ENCODE measurements around the gene PLEK2.
"Not testable (repeated sequence)": the region's sequence is repeated elsewhere in the genome, so short reads cannot be mapped to it uniquely, and the experiment has no call there.

PLEK2 gene

GRCh38 chr14:67411820-67412421 lies at the start of gene PLEK2:
PLEK2 (minus strand) TSS chr14:67412165; CDS start chr14:67412059, 106 bp downstream.
- Histone ChIP-seq H3K27me3 (ENCODE audit: control insufficient read depth in 1 of 2, insufficient read depth in 2 of 2, low read length in 2 of 2) (peaks cover 0 to 4% of the 10 kb centered on the region in 2 donors), H3K4me3 (ENCODE audit: low read depth in 1 of 2, low read length in 2 of 2) (peak within 1 kb of the TSS; percentile 67 to 82), H3K9ac (ENCODE audit: low read depth in 1 of 2, low read length in 2 of 2) (peak within 1 kb of the TSS; percentile 80), H3K4me1 (ENCODE audit: control insufficient read depth in 1 of 2, insufficient read depth in 2 of 2, low read length in 2 of 2) (peaks cover 6 to 21% of the 10 kb centered on the region in 2 donors), H3K36me3 (ENCODE audit: control insufficient read depth in 1 of 2, insufficient read depth in 2 of 2, low read length in 2 of 2) (no peaks in the 10 kb centered on the region), H3K27ac (ENCODE audit: low read depth, low read length) (peak within 1 kb of the TSS; percentile 79), H3K9me3 (ENCODE audit: control insufficient read depth in 1 of 2, low read length in 2 of 2) (no peaks in the 10 kb centered on the region)

GRCh38 chr14:67461341-67461985 lies 49.5 kb upstream of the PLEK2 start:
- H3K4me3 ChIP-seq (ENCODE audit: low read depth in 1 of 2, low read length in 2 of 2): no peak overlapping the region
- H3K27me3 ChIP-seq (ENCODE audit: control insufficient read depth in 1 of 2, insufficient read depth in 2 of 2, low read length in 2 of 2): no peaks in the 10 kb centered on the region
- H3K9me3 ChIP-seq (ENCODE audit: control insufficient read depth in 1 of 2, low read length in 2 of 2): peaks cover 0 to 3% of the 10 kb centered on the region in 2 donors
- no peak overlapping the region for H3K9ac ChIP-seq (ENCODE audit: low read depth in 1 of 2, low read length in 2 of 2)
- H3K36me3 ChIP-seq (ENCODE audit: control insufficient read depth in 1 of 2, insufficient read depth in 2 of 2, low read length in 2 of 2): no peaks in the 10 kb centered on the region
- no peak overlapping the region for H3K27ac ChIP-seq (ENCODE audit: low read depth, low read length)
- peaks cover 14 to 16% of the 10 kb centered on the region in 2 donors for H3K4me1 ChIP-seq (ENCODE audit: control insufficient read depth in 1 of 2, insufficient read depth in 2 of 2, low read length in 2 of 2)

GRCh38 chr14:67459336-67459735 lies 47.4 kb upstream of the PLEK2 start:
- H3K36me3 ChIP-seq (ENCODE audit: control insufficient read depth in 1 of 2, insufficient read depth in 2 of 2, low read length in 2 of 2): no peaks in the 10 kb centered on the region
- H3K27me3 ChIP-seq (ENCODE audit: control insufficient read depth in 1 of 2, insufficient read depth in 2 of 2, low read length in 2 of 2): no peaks in the 10 kb centered on the region
- H3K4me3 ChIP-seq (ENCODE audit: low read depth in 1 of 2, low read length in 2 of 2): no peak overlapping the region
- peaks cover 6 to 12% of the 10 kb centered on the region in 2 donors for H3K4me1 ChIP-seq (ENCODE audit: control insufficient read depth in 1 of 2, insufficient read depth in 2 of 2, low read length in 2 of 2)
- H3K27ac ChIP-seq (ENCODE audit: low read depth, low read length): no peak overlapping the region
- H3K9me3 ChIP-seq (ENCODE audit: control insufficient read depth in 1 of 2, low read length in 2 of 2): peaks cover 0 to 3% of the 10 kb centered on the region in 2 donors
- H3K9ac ChIP-seq (ENCODE audit: low read depth in 1 of 2, low read length in 2 of 2): no peak overlapping the region

GRCh38 chr14:67457782-67458181 lies 45.8 kb upstream of the PLEK2 start:
- no peaks in the 10 kb centered on the region for H3K27me3 ChIP-seq (ENCODE audit: control insufficient read depth in 1 of 2, insufficient read depth in 2 of 2, low read length in 2 of 2)
- no peak overlapping the region for H3K4me3 ChIP-seq (ENCODE audit: low read depth in 1 of 2, low read length in 2 of 2)
- H3K9ac ChIP-seq (ENCODE audit: low read depth in 1 of 2, low read length in 2 of 2): no peak overlapping the region
- H3K4me1 ChIP-seq (ENCODE audit: control insufficient read depth in 1 of 2, insufficient read depth in 2 of 2, low read length in 2 of 2): peaks cover 10 to 14% of the 10 kb centered on the region in 2 donors
- H3K36me3 ChIP-seq (ENCODE audit: control insufficient read depth in 1 of 2, insufficient read depth in 2 of 2, low read length in 2 of 2): peaks cover 0 to 3% of the 10 kb centered on the region in 2 donors
- H3K9me3 ChIP-seq (ENCODE audit: control insufficient read depth in 1 of 2, low read length in 2 of 2): peaks cover 0 to 3% of the 10 kb centered on the region in 2 donors
- H3K27ac ChIP-seq (ENCODE audit: low read depth, low read length): no peak overlapping the region

- Histone ChIP-seq H3K36me3 (ENCODE audit: control insufficient read depth in 1 of 2, insufficient read depth in 2 of 2, low read length in 2 of 2) (peaks cover 0 to 3% of the 10 kb centered on the region in 2 donors), H3K9me3 (ENCODE audit: control insufficient read depth in 1 of 2, low read length in 2 of 2) (peaks cover 0 to 3% of the 10 kb centered on the region in 2 donors), H3K9ac (ENCODE audit: low read depth in 1 of 2, low read length in 2 of 2) (no peak overlapping the region), H3K27me3 (ENCODE audit: control insufficient read depth in 1 of 2, insufficient read depth in 2 of 2, low read length in 2 of 2) (no peaks in the 10 kb centered on the region), H3K27ac (ENCODE audit: low read depth, low read length) (no peak overlapping the region), H3K4me3 (ENCODE audit: low read depth in 1 of 2, low read length in 2 of 2) (no peak overlapping the region), H3K4me1 (ENCODE audit: control insufficient read depth in 1 of 2, insufficient read depth in 2 of 2, low read length in 2 of 2) (peaks cover 14 to 15% of the 10 kb centered on the region in 2 donors)
These were observed 44.8 kb upstream of the PLEK2 start for GRCh38 chr14:67456732-67457131.

- no peak overlapping the region for H3K4me3 ChIP-seq (ENCODE audit: low read depth in 1 of 2, low read length in 2 of 2)
- H3K27ac ChIP-seq (ENCODE audit: low read depth, low read length): no peak overlapping the region
- no peaks in the 10 kb centered on the region for H3K27me3 ChIP-seq (ENCODE audit: control insufficient read depth in 1 of 2, insufficient read depth in 2 of 2, low read length in 2 of 2)
- no peak overlapping the region for H3K9ac ChIP-seq (ENCODE audit: low read depth in 1 of 2, low read length in 2 of 2)
- H3K4me1 ChIP-seq (ENCODE audit: control insufficient read depth in 1 of 2, insufficient read depth in 2 of 2, low read length in 2 of 2): peaks cover 14 to 17% of the 10 kb centered on the region in 2 donors
- peaks cover 0 to 3% of the 10 kb centered on the region in 2 donors for H3K36me3 ChIP-seq (ENCODE audit: control insufficient read depth in 1 of 2, insufficient read depth in 2 of 2, low read length in 2 of 2)
- peaks cover 0 to 3% of the 10 kb centered on the region in 2 donors for H3K9me3 ChIP-seq (ENCODE audit: control insufficient read depth in 1 of 2, low read length in 2 of 2)
These were observed 41.8 kb upstream of the PLEK2 start for GRCh38 chr14:67453575-67454300.

- H3K9ac ChIP-seq (ENCODE audit: low read depth in 1 of 2, low read length in 2 of 2); H3K27ac ChIP-seq (ENCODE audit: low read depth, low read length); H3K36me3 ChIP-seq (ENCODE audit: control insufficient read depth in 1 of 2, insufficient read depth in 2 of 2, low read length in 2 of 2); H3K9me3 ChIP-seq (ENCODE audit: control insufficient read depth in 1 of 2, low read length in 2 of 2); H3K27me3 ChIP-seq (ENCODE audit: control insufficient read depth in 1 of 2, insufficient read depth in 2 of 2, low read length in 2 of 2); H3K4me3 ChIP-seq (ENCODE audit: low read depth in 1 of 2, low read length in 2 of 2): not testable (repeated sequence)
- H3K4me1 ChIP-seq (ENCODE audit: control insufficient read depth in 1 of 2, insufficient read depth in 2 of 2, low read length in 2 of 2): peaks cover 21 to 28% of the 10 kb centered on the region in 2 donors
These were observed 39.7 kb upstream of the PLEK2 start for GRCh38 chr14:67451667-67452066.

GRCh38 chr14:67449096-67449495 lies 37.1 kb upstream of the PLEK2 start:
- Histone ChIP-seq H3K9me3 (ENCODE audit: control insufficient read depth in 1 of 2, low read length in 2 of 2) (no peaks in the 10 kb centered on the region), H3K4me3 (ENCODE audit: low read depth in 1 of 2, low read length in 2 of 2) (no peak overlapping the region), H3K9ac (ENCODE audit: low read depth in 1 of 2, low read length in 2 of 2) (no peak overlapping the region), H3K27me3 (ENCODE audit: control insufficient read depth in 1 of 2, insufficient read depth in 2 of 2, low read length in 2 of 2) (peaks cover 0 to 2% of the 10 kb centered on the region in 2 donors), H3K27ac (ENCODE audit: low read depth, low read length) (no peak overlapping the region), H3K4me1 (ENCODE audit: control insufficient read depth in 1 of 2, insufficient read depth in 2 of 2, low read length in 2 of 2) (peaks cover 25 to 39% of the 10 kb centered on the region in 2 donors), H3K36me3 (ENCODE audit: control insufficient read depth in 1 of 2, insufficient read depth in 2 of 2, low read length in 2 of 2) (peaks cover 0 to under 1% of the 10 kb centered on the region in 2 donors)

GRCh38 chr14:67447033-67447381 lies 35.0 kb upstream of the PLEK2 start:
- Histone ChIP-seq H3K9ac (ENCODE audit: low read depth in 1 of 2, low read length in 2 of 2) (no peak overlapping the region), H3K4me1 (ENCODE audit: control insufficient read depth in 1 of 2, insufficient read depth in 2 of 2, low read length in 2 of 2) (peaks cover 21 to 42% of the 10 kb centered on the region in 2 donors), H3K9me3 (ENCODE audit: control insufficient read depth in 1 of 2, low read length in 2 of 2) (no peaks in the 10 kb centered on the region), H3K4me3 (ENCODE audit: low read depth in 1 of 2, low read length in 2 of 2) (no peak overlapping the region), H3K27me3 (ENCODE audit: control insufficient read depth in 1 of 2, insufficient read depth in 2 of 2, low read length in 2 of 2) (peaks cover 0 to 2% of the 10 kb centered on the region in 2 donors), H3K27ac (ENCODE audit: low read depth, low read length) (no peak overlapping the region), H3K36me3 (ENCODE audit: control insufficient read depth in 1 of 2, insufficient read depth in 2 of 2, low read length in 2 of 2) (no peaks in the 10 kb centered on the region)
